Testis (tissue), 3 donors: Measurements from ENCODE around the gene DNAJC22. TPM values are rescaled to one million over a fixed set of nuclear protein-coding genes. Genes with fewer than 3 reads are reported as not detected.
"Not testable (repeated sequence)": the region's sequence is repeated elsewhere in the genome, so short reads cannot be mapped to it uniquely, and the experiment has no call there.

ENCODE experiments used
- DNase-seq: peaks from one replicate; pipeline ENCODE4 v3.0.0-alpha.2; 2019
- H3K27ac ChIP-seq, 2 donors: fragments of 200-600 bp; sonication (generic); one replicate each; pipeline ENCODE4 v1.5.1; 2019
- H3K27me3 ChIP-seq: fragments of 200-600 bp; sonication (generic); one replicate; pipeline ENCODE4 v1.5.1; 2019
- H3K36me3 ChIP-seq: fragments of 200-600 bp; sonication (generic); one replicate; pipeline ENCODE4 v1.5.1; 2017; ENCODE audit warnings: low read depth; ENCODE audit errors: missing control alignments
- H3K4me1 ChIP-seq: fragments of 200-600 bp; sonication (generic); one replicate; pipeline ENCODE4 v1.5.1; 2019
- H3K4me3 ChIP-seq, 2 donors: fragments of 200-600 bp; sonication (generic); one replicate each; pipeline ENCODE4 v1.5.1; 2017 to 2019
- H3K9me3 ChIP-seq: fragments of 200-600 bp; sonication (generic); one replicate; pipeline ENCODE4 v1.5.1; 2017
- POLR2A ChIP-seq: fragments of 450-650 bp; IDR thresholded peaks from one replicate; pipeline ENCODE4 v1.6.1; 2017; ENCODE audit warnings: antibody characterized with exemption, mild to moderate bottlenecking, moderate library complexity
- WGBS, 2 donors: methylation state at CpG; one replicate each; pipeline ENCODE4 v1.1.5; 2018; 5-methylcytosine and 5-hydroxymethylcytosine counted together
- intact Hi-C: fragments of 100-400 bp; cut with DNase I; formaldehyde crosslinking; loops from one replicate; pipeline ENCODE4 v1.15.1; 2023; ENCODE audit warnings: low total_unique reads
- polyA plus RNA-seq: library from polyadenylated mRNA; stranded (reverse); fragments of 350-450 nt; fragmentation: Illumina TruSeq; extraction: RNeasy Lipid Tissue Mini Kit (QIAGEN cat#74804); gene quantifications from one replicate; pipeline ENCODE4 v1.2.3, GENCODE V29; 2014; ENCODE audit warnings: low read depth, low replicate concordance; ENCODE audit not compliant: insufficient read depth
- total RNA-seq, 2 donors: library from RNA; depleted of rRNA; stranded (reverse); fragments of >200 nt; gene quantifications; one replicate each; pipeline ENCODE4 v1.2.3, GENCODE V29; 2016
- TF ChIP-seq, protein P1 (sequence below), 3 experiments: fragments of 450-650 bp in 2 of 3; fragments of 200-600 bp in 1 of 3; sonication (generic) in 1 of 3; IDR thresholded peaks; one replicate each; pipeline ENCODE4 v1.5.1; 2016 to 2019; ENCODE audit warnings: antibody characterized with exemption in 3 of 3, mild to moderate bottlenecking in 2 of 3, moderate library complexity in 1 of 3

Gene DNAJC22
- total and polyA plus RNA-seq, 3 donors from 2014 or later = 0.87 to 3.5 (median 1.1) TPM

- intact Hi-C loops = no loop called here
- Histone ChIP-seq H3K4me1 (no peaks in the 10 kb centered on the region), H3K4me3 (no peak overlapping the region), H3K9me3 (no peaks in the 10 kb centered on the region), H3K27ac (no peak overlapping the region), H3K27me3 (no peaks in the 10 kb centered on the region), H3K36me3 (no peaks in the 10 kb centered on the region)
- no peak for TF ChIP-seq POLR2A
- TF ChIP-seq, protein P1, sequence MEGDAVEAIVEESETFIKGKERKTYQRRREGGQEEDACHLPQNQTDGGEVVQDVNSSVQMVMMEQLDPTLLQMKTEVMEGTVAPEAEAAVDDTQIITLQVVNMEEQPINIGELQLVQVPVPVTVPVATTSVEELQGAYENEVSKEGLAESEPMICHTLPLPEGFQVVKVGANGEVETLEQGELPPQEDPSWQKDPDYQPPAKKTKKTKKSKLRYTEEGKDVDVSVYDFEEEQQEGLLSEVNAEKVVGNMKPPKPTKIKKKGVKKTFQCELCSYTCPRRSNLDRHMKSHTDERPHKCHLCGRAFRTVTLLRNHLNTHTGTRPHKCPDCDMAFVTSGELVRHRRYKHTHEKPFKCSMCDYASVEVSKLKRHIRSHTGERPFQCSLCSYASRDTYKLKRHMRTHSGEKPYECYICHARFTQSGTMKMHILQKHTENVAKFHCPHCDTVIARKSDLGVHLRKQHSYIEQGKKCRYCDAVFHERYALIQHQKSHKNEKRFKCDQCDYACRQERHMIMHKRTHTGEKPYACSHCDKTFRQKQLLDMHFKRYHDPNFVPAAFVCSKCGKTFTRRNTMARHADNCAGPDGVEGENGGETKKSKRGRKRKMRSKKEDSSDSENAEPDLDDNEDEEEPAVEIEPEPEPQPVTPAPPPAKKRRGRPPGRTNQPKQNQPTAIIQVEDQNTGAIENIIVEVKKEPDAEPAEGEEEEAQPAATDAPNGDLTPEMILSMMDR (IDR thresholded peaks at IDR 0.05) = no peak
- no peak for DNase-seq
- WGBS, 2 donors = 69 to 75% methylated on average over 2 of the region's 2 CpGs
Measured at GRCh38 chr12:49304161-49304560, 42.5 kb upstream of the DNAJC22 start.

GRCh38 chr12:49305762-49306510 lies 40.8 kb upstream of the DNAJC22 start:
- TF ChIP-seq, protein P1 (IDR thresholded peaks at IDR 0.05) = no peak
- TF ChIP-seq POLR2A = no peak
- intact Hi-C loops = no loop called here
- 86 to 88% methylated on average over 6 of the region's 6 CpGs for WGBS, 2 donors
- Histone ChIP-seq H3K9me3 (no peaks in the 10 kb centered on the region), H3K36me3 (no peaks in the 10 kb centered on the region), H3K4me1 (no peaks in the 10 kb centered on the region), H3K4me3 (no peak overlapping the region), H3K27ac (no peak overlapping the region), H3K27me3 (no peaks in the 10 kb centered on the region)
- DNase-seq = no peak

DNA sequence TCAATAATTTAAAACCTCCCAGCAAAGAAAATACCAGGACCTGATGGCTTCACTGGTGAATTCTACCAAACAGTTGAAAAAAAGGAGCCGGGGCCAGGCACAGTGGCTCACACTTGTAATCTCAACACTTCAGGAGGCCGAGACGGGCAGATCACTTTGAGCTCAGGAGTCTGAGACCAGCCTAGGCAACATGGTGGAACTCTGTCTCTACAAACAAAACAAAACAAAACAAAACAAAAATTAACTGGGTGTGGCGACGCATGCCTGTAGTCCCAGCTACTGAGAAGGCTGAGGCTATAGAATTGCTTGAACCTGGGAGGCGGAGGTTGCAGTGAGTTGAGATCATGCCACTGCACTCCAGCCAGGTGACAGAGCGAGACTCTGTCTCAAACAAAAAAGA lies 37.3 kb upstream of the DNAJC22 start:
- 87 to 96% methylated on average over 7 of the region's 7 CpGs for whole genome bisulfite sequencing, 2 donors
- DNase-seq = no peak
- intact Hi-C loops = no loop called here
- Histone ChIP-seq H3K27me3 (no peaks in the 10 kb centered on the region), H3K4me1 (no peaks in the 10 kb centered on the region), H3K27ac (no peak overlapping the region), H3K9me3 (no peaks in the 10 kb centered on the region), H3K36me3 (no peaks in the 10 kb centered on the region), H3K4me3 (no peak overlapping the region)
- TF ChIP-seq, protein P1 (IDR thresholded peaks at IDR 0.05) = no peak
- TF ChIP-seq POLR2A = no peak

GRCh38 chr12:49310451-49311000 lies 36.2 kb upstream of the DNAJC22 start:
- H3K27ac ChIP-seq, DNase-seq, H3K4me3 ChIP-seq, intact Hi-C loops, H3K4me1 ChIP-seq, H3K27me3 ChIP-seq, H3K9me3 ChIP-seq, H3K36me3 ChIP-seq: not testable (repeated sequence)
- 81 to 86% methylated on average over 2 to 3 of the region's 3 CpGs for WGBS, 2 donors

GRCh38 chr12:49314811-49315210 lies 31.9 kb upstream of the DNAJC22 start:
- Histone ChIP-seq H3K36me3 (no peaks in the 10 kb centered on the region), H3K4me3 (no peak overlapping the region), H3K9me3 (no peaks in the 10 kb centered on the region), H3K27me3 (no peaks in the 10 kb centered on the region), H3K27ac (no peak overlapping the region), H3K4me1 (no peaks in the 10 kb centered on the region)
- WGBS, 2 donors = 83 to 96% methylated on average over 1 of the region's 1 CpG
- TF ChIP-seq POLR2A = no peak
- TF ChIP-seq, protein P1 (IDR thresholded peaks at IDR 0.05) = no peak
- no peak for DNase-seq
- intact Hi-C loops = no loop called here

DNA sequence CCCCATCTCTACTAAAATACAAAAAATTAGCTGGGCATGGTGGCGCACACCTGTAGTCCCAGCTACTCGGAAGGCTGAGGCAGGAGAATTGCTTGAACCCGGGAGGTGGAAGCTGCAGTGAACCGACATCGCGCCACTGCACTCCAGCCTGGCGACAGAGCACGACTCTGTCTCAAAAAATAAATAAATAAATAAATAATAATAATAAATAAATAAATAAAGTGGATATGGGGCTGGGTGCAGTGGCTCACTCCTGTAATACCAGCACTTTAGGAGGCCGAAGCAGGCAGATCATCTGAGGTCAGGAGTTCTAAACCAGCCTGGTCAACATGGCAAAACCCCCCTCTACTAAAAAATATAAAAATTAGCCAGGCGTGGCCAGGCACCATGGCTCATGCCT lies 29.6 kb upstream of the DNAJC22 start:
- 95 to 99% methylated on average over 10 of the region's 10 CpGs for WGBS, 2 donors
- intact Hi-C loops = not testable (repeated sequence)

DNA sequence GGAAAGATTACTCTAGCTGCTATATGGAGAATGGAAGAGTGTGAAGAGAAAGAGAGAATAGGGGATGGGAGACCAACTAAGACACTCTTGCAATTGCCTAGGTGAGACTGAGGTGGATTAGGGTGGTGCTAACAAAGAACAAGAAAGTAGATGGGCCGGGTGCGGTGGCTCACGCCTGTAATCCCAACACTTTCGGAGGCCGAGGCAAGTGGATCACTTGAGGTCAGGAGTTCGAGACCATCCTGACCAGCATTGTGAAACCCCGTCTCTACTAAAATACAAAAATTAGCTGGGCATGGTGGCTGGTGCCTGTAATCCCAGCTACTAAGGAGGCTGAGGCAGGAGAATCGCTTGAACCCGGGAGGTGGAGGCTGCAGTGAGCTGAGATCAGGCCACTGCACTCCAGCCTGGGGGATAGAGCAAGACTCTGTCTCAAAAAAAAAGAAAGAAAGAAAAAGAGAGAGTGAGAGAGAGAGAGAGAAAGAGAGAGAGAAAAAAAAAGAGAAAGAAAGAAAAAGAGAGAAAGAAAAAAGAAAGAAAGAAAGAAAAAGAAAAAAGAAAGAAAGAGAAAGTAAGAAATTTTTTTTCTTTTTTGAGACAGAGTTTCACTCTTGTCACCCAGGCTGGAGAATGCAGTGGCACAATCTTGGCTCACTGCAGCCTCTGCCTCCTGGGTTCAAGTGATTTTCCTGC lies 26.1 kb upstream of the DNAJC22 start:
- H3K4me1 ChIP-seq, H3K27me3 ChIP-seq, H3K36me3 ChIP-seq, DNase-seq, H3K27ac ChIP-seq, H3K9me3 ChIP-seq, intact Hi-C loops, H3K4me3 ChIP-seq: not testable (repeated sequence)
- 84 to 90% methylated on average over 9 of the region's 9 CpGs for WGBS, 2 donors

More for the DNA sequence above, 29.6 kb upstream of the DNAJC22 start:
- not testable (repeated sequence) for H3K4me3 ChIP-seq, H3K4me1 ChIP-seq, H3K9me3 ChIP-seq, H3K27ac ChIP-seq, DNase-seq, H3K36me3 ChIP-seq, H3K27me3 ChIP-seq
